NCI-H2196 (cell line): ENCODE results near the gene MRPL14.

Source experiments
- DNase-seq: peaks from one replicate; lab custom pipeline; 2025; ENCODE audit not compliant: unreplicated experiment; lab: John Stamatoyannopoulos, UW

The MRPL14 gene

GRCh38 chr6:44081753-44082152 is 45.5 kb downstream of the MRPL14 start:
- DNase-seq, result no peak

DNA sequence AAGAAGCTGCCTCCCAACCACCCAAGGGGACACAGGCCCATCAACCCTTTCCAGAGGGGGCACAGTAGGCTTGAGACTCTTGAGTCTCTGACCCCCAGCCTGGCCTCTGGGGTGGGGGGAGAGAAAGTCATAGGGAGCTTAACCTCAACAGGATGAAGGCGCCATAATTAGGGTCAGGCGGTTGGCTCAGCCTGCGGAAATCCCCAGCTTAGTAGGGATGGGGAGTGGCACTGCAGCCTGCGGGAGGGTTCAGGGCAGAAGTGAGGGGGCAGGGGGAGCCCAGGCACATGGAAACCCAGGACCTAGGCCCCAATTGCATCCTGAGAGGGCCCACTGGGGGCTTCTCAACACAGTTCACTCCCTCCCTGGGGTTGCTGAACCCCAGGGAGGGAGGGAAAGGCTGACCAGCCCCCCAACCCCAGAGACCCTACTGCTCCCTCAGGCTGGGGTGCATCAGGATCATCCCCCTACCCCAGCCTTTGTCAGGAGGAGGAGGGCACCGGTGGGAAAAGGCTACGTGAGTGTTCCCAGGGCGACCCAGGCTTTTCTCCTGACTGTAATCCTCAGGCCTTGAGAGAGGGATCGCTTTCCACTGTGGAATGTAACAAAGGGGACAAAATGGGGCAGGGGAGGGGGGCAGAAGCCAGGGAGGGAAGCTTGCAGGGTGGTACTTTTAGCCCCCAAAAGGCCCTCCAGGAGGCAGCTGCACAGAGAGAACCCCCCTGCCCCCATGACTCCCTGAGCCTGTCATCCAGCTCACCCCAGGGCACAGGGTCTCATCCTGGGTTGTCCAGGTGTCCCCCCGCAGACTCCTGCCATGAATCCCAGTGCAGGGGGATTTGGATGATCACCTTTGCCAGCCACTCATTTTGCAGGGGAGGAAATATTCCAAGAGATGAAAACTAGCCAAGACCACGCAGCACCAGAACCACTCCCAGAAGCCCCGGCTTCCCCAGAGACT is 46.4 kb downstream of the MRPL14 start:
- DNase-seq, result no peak

- no peak for DNase-seq
Observed at GRCh38 chr6:44079672-44080071, 47.6 kb downstream of the MRPL14 start.

DNA sequence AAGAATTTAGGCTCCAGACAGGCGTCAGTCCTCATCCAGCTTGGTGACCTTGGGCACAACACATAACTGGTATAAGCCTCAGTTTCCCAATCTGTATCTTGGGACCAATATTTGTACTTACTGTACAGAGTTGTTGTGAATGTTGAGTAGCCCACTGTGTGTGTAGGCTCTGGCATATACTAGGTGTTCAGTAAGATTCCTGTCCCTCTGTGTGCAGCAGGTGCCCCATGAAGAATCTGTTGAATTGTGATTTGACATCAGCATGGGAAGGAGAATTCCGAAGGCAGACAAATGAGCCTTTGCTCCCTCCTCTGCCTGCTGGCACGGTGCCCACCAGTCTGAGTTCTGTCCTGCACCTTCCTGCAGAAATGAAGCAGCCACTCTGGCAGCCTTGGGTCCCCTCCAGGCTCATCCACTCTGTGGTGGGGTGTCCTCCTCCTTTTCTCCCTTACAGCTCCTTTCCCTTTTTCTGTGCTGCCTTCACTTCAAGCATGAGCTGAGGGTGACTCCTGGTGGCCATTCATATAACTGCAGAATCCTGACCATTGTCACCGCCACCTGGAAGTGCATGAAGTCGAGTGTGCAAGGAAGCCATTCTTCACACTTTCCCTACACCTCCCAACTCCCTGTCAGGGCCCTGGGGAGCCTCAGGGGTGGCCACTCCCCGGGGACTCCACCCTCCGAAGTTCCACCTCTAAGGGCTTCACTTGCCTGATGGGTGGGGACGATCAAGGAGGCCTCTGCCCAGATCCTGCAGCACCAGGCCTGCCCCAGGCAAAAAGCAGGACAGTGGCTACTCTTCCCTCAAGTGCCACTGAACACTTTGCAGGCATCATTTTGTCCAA is 48.2 kb downstream of the MRPL14 start:
- DNase-seq, result no peak

- no peak for DNase-seq
Observed at GRCh38 chr6:44078219-44078826, 48.9 kb downstream of the MRPL14 start.

- no peak for DNase-seq
Observed at GRCh38 chr6:44077214-44077946, 49.9 kb downstream of the MRPL14 start.

DNA sequence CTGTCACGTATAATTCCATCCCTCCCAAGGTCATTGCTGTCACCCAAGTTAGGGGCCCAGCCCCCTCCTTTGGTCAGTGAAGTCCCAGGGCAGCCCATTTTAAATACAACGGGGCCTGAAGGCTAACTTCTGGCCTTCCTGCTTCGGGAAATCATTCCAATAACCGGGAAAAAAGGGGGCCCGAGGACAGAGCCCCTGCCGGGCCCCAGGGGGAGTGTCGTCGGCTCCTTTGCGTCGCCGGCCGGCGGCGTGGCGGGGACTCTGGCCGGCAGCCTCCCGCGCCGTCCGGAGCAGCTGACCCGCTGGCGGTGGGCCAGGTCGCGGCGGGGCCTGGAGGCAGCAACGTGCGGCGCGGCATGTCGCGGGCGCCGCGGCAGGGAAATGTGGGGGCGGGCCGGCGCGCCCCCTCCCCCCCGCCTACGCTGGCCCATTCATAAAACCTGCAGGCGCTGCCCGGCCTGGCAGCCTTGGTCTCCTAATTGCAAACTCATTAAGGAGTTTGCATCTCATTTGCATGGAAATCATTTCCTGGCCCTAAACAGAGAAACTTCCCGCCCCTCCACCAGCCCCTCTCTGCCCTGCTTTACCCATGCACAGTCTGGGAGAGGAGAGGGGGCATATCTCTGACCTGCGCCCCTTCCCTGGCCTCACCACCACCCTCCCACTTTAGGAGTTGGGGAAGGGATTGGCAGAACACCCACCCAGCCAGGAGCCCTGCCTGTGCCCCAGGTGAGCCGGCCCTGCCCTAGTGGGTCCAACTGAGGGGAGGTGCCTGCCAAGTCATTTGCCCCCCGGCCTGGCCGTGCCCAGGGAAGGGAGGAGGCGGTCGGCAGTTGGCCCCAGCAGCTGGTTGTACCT is 50.7 kb downstream of the MRPL14 start:
- DNase-seq, result no peak

- DNase-seq, result no peak
Observed at GRCh38 chr6:44075647-44076355, 51.5 kb downstream of the MRPL14 start.

DNA sequence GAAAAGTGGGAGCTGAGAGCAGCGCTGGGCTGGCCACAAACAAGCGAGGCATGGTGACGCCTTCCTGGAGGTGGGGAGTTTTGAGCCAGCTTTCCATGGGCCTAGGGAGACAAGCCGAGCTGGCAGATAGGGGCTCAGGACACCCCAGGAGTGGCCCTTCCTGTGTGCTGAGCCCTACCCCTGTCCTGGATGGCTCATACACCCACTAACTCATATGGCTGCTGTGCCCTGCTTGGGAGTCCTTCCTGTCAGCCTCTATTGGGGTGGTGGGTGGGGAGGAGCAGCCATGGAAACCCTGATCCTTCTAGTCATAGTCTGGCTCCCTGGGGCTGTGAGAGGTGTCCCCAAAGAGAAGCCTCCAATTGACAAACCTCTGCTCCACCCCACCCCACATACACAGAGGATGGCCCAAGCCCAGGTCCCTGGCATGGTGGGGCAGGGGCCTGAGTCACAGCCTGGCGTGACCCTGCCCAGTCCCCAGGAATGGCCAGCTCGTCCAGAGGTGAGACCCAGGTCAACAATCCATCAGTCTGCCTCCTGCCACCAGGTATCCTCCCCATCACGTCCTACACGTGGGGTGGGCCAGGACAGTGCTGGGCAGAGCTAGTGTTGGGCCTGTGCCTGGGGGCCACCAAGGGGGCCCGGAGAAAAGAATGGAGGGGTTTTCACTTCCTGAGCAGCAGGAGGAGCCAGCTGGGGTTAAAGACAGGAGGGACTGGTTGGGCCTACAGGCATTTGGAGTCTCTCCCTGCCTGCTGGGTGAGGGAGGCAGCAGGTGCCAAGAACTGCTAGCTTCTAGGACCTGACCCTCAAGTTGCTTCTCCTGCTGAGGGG is 52.2 kb downstream of the MRPL14 start:
- no peak for DNase-seq

DNA sequence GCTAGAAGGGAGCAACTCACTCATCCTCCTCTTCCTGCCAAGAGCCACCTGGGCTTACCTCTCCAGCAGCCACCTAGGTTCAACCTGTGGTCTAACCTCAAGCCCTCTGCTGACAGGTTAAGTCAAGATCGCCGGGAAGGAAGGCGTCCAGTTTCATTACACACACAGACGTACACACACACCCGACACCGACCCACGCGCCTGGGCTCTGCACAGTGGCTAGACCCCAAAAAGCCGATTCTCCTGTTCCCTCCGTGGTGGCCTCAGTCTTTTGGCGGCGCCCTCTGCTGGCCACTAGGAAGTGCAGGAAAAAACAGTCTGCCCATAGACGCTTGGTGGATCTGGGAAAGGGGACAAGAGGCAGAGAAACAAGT is 52.8 kb downstream of the MRPL14 start:
- no peak for DNase-seq

DNA sequence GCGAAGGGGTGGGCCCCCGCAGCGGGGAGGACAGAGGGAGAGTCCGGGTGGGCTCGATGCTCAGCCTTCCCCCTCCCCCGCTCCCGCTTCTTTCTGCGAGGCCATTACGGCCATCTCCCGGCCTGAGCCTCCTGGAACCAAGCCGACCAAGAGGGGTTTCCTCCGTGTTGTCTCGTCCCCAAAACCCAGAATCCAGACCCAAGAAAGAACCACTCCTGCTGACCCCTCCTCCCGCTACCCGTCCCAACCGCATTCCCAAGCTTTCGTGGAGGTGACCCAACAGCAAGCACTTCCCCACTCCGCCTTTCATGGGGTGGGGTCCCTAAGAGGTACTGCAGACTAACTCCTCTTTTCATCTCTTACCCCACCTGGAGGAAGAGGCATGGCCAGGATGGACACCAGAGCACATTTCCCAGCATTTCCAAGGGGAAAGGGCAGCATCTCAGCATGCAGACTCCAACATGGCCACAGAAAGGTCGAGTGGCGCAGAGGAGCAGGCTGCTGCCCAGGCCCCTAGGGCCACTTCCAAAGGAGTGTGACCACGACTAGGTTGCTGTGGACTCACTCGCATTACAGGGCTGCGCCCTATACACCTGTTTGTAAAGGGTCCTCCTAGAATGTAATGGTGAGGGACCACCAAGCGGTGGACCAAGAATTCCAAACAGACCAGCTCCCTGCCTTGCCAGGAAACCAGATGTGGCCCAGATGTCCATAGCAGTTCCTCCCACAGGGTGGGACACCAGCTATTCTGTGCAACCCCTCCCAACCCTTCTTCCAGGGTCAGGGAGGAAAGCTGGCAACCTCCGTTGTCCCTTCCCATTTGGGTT is 53.4 kb downstream of the MRPL14 start:
- no peak for DNase-seq

DNA sequence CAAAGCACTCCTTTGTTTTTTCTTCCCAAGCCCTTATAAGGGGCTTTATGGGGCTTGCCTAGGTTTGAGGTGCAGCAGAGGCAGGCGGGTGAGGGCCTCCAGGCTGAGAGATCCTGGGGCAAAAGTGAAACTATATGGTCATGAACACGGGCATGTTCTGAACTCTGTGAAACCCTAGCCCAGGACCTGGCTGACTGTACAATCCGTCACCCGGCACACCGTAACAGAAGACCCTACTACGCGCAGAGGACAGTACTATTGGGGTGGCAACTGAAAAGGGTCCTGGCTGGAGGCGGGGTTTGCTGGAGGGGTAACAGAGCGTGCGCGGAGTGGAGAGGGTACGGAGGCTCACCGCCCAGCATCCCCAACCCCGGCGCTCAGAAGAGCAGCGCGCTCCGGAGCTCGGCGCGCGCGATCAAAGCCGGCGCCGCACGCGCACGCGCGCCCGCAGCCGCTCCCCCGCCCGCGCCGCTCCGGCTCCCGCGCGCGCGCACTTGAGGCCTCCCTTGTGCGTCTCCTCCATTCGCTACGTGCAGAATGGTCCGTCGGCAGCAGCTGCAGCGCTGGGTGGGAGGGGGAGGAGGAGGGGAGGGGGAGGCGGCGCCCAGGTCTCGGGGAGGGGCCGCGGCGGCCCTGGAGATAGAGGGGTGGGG is 54.2 kb downstream of the MRPL14 start:
- no peak for DNase-seq

- no peak for DNase-seq
Observed at GRCh38 chr6:44072452-44072958, 54.7 kb downstream of the MRPL14 start.

GRCh38 chr6:44071670-44072451 is 55.4 kb downstream of the MRPL14 start:
- no peak for DNase-seq

- no peak for DNase-seq
Observed at GRCh38 chr6:44068607-44069296, 58.5 kb downstream of the MRPL14 start.
